A549 (cell line): ENCODE results near the gene ADCY3. TPM values are rescaled to one million over a fixed set of nuclear protein-coding genes. Genes with fewer than 3 reads are reported as not detected.

Source experiments
- ATAC-seq, 2 experiments: fragments of 200-7000 bp in 1 of 2; fragments of >200 bp in 1 of 2; cut with Nextera tagmentation in 1 of 2; cut with Tn5 transposase in 1 of 2; 3 replicates each; pipeline versions ENCODE4 v1.8.0 to v1.9.1; 2018 to 2020; ENCODE audit warnings: mild to moderate bottlenecking in 1 of 2, moderate library complexity in 1 of 2
- CTCF ChIA-PET: fragments of 300-600 bp; sonication (Branson Sonifier 250); formaldehyde crosslinking; extraction: SDS; loops from one replicate; lab custom pipeline; 2021; ENCODE audit warnings: antibody characterized with exemption, inconsistent platforms; lab: Yijun Ruan, JAX
- POLR2A ChIA-PET: fragments of 350-600 bp; formaldehyde crosslinking; extraction: SDS; loops from one replicate; lab custom pipeline; 2021; ENCODE audit warnings: antibody characterized with exemption, inconsistent platforms; lab: Yijun Ruan, JAX
- DNase-seq, 2 experiments: peaks; one replicate each; pipeline versions ENCODE4 v3.0.0 to v3.0.0-alpha.2; 2011 to 2016; ENCODE audit warnings: low read depth in 1 of 2, low spot score in 1 of 2
- FAIRE-seq: peaks from 2 replicates; lab custom pipeline; 2011; peaks lifted over from hg19 to GRCh38; lab: Jason Lieb, UNC
- H3K27ac ChIP-seq, 2 experiments: fragments of >200 bp; sonication (Bioruptor Twin); formaldehyde crosslinking; 3 replicates each; pipeline ENCODE4 v1.5.1; 2016 to 2017
- H3K4me1 ChIP-seq: fragments of >200 bp; sonication (Bioruptor Twin); formaldehyde crosslinking; 3 replicates; pipeline ENCODE4 v1.6.1; 2016
- H3K4me2 ChIP-seq: fragments of >200 bp; sonication (Bioruptor Twin); formaldehyde crosslinking; 3 replicates; pipeline ENCODE4 v1.6.1; 2016
- H3K4me3 ChIP-seq: fragments of >200 bp; sonication (Bioruptor Twin); formaldehyde crosslinking; 3 replicates; pipeline ENCODE4 v1.5.1; 2016
- H3K9me3 ChIP-seq: fragments of >200 bp; sonication (Bioruptor Twin); formaldehyde crosslinking; 3 replicates; pipeline ENCODE4 v1.6.1; 2016
- BHLHE40 ChIP-seq: IDR thresholded peaks from 2 replicates; pipeline ENCODE4 v1.6.1; 2012; ENCODE audit warnings: low read depth, low read length, inconsistent platforms
- CEBPB ChIP-seq, 2 experiments: fragments of >200 bp in 1 of 2; sonication (Bioruptor Twin) in 1 of 2; formaldehyde crosslinking in 1 of 2; IDR thresholded peaks; 2 replicates each; pipeline ENCODE4 v1.6.1; 2012 to 2016
- CHD2 ChIP-seq: fragments of 150-350 bp; IDR thresholded peaks from 2 replicates; pipeline ENCODE4 v1.6.1; 2014; ENCODE audit warnings: low read length; ENCODE audit not compliant: partially characterized antibody
- EHF ChIP-seq: fragments of 250-450 bp; sonication (Bioruptor Pico); IDR thresholded peaks from 2 replicates; pipeline ENCODE4 v1.5.0; 2020; ENCODE audit warnings: mild to moderate bottlenecking
- EHMT2 ChIP-seq: fragments of 200-600 bp; sonication (generic); IDR thresholded peaks from 2 replicates; pipeline ENCODE4 v1.6.1; 2016; ENCODE audit warnings: antibody characterized with exemption, low read depth, mild to moderate bottlenecking, moderate library complexity
- EP300 ChIP-seq, 2 experiments: fragments of >200 bp; sonication (Bioruptor Twin); formaldehyde crosslinking; IDR thresholded peaks; 2 replicates in 1 of 2; 3 replicates in 1 of 2; pipeline ENCODE4 v1.6.1; 2016 to 2017
- FOSB ChIP-seq: fragments of 250-450 bp; sonication (Bioruptor Pico); IDR thresholded peaks from 2 replicates; pipeline ENCODE4 v1.5.0; 2020; ENCODE audit warnings: mild to moderate bottlenecking, moderate library complexity
- FOSL2 ChIP-seq, 2 experiments: fragments of 450-650 bp in 1 of 2; fragments of >200 bp in 1 of 2; sonication (Bioruptor Twin) in 1 of 2; formaldehyde crosslinking; IDR thresholded peaks; 2 replicates each; pipeline versions ENCODE4 v1.5.0 to v1.6.1; 2016 to 2020; ENCODE audit warnings: mild to moderate bottlenecking in 1 of 2, moderate library complexity in 1 of 2
- HDAC2 ChIP-seq: fragments of 200-600 bp; sonication (generic); IDR thresholded peaks from 2 replicates; pipeline ENCODE4 v1.6.1; 2016
- HOXA7 ChIP-seq: fragments of 250-450 bp; sonication (Bioruptor Pico); IDR thresholded peaks from 2 replicates; pipeline ENCODE4 v1.5.0; 2020; ENCODE audit warnings: mild to moderate bottlenecking, moderate library complexity
- HOXB13 ChIP-seq: fragments of 250-450 bp; sonication (Bioruptor Pico); IDR thresholded peaks from 2 replicates; pipeline ENCODE4 v1.5.0; 2020; ENCODE audit warnings: low read depth, mild to moderate bottlenecking, moderate library complexity
- HOXB5 ChIP-seq: fragments of 250-450 bp; sonication (Bioruptor Pico); IDR thresholded peaks from 2 replicates; pipeline ENCODE4 v1.5.0; 2020; ENCODE audit warnings: mild to moderate bottlenecking, moderate library complexity
- KDM1A ChIP-seq: fragments of 200-600 bp; sonication (generic); IDR thresholded peaks from 2 replicates; pipeline ENCODE4 v1.6.1; 2016; ENCODE audit warnings: low read depth, mild to moderate bottlenecking
- MAFK ChIP-seq: fragments of 450-650 bp; IDR thresholded peaks from 2 replicates; pipeline ENCODE4 v1.6.1; 2014; ENCODE audit not compliant: partially characterized antibody
- POLR2A ChIP-seq: IDR thresholded peaks from 2 replicates; pipeline ENCODE4 v1.6.1; 2012; ENCODE audit warnings: mild to moderate bottlenecking, low read length
- RCOR1 ChIP-seq: fragments of 150-350 bp; IDR thresholded peaks from 2 replicates; pipeline ENCODE4 v1.6.1; 2014; ENCODE audit warnings: antibody characterized with exemption, low read length, low read depth
- SMC3 ChIP-seq: fragments of >200 bp; sonication (Bioruptor Twin); formaldehyde crosslinking; IDR thresholded peaks from 3 replicates; pipeline ENCODE4 v1.6.1; 2018; ENCODE audit warnings: inconsistent platforms
- ZC3H11A ChIP-seq: fragments of 450-650 bp; IDR thresholded peaks from 2 replicates; pipeline ENCODE4 v1.6.1; 2014; ENCODE audit warnings: antibody characterized with exemption, mild to moderate bottlenecking
- ZFP36 ChIP-seq: fragments of 450-650 bp; IDR thresholded peaks from 2 replicates; pipeline ENCODE4 v1.6.1; 2014; ENCODE audit warnings: borderline replicate concordance; ENCODE audit not compliant: partially characterized antibody
- WGBS: methylation state at CpG from one replicate; pipeline ENCODE4 v1.1.6; 2017; ENCODE audit errors: missing lambda C conversion rate; 5-methylcytosine and 5-hydroxymethylcytosine counted together
- polyA plus RNA-seq, 4 experiments: library from polyadenylated mRNA; depleted of rRNA in 3 of 4; stranded (reverse); fragments of >200 nt; fragmentation: RNase III in 1 of 4; extraction: RNeasy Plus Mini Kit Qiagen cat#74134 plus additional on column Dnase treatment in 1 of 4; gene quantifications; 2 replicates in 3 of 4; 3 replicates in 1 of 4; pipeline ENCODE4 v1.2.3, GENCODE V29; 2011 to 2017
- TF ChIP-seq, protein P1 (sequence below): fragments of 250-450 bp; sonication (Bioruptor Pico); IDR thresholded peaks from 2 replicates; pipeline ENCODE4 v1.5.0; 2020; ENCODE audit warnings: low read depth, mild to moderate bottlenecking, moderate library complexity
- TF ChIP-seq, protein P2 (sequence below): IDR thresholded peaks from 2 replicates; pipeline ENCODE4 v1.6.1; 2012
- TF ChIP-seq, protein P3 (sequence below): fragments of 250-450 bp; sonication (Bioruptor Pico); IDR thresholded peaks from 2 replicates; pipeline ENCODE4 v1.5.0; 2021; ENCODE audit warnings: mild to moderate bottlenecking, moderate library complexity, borderline replicate concordance

ADCY3 gene
- polyA plus RNA-seq, 2 of the 4 experiments (the other 2 are of a cell fraction): 37.4 to 65.4 TPM

DNA sequence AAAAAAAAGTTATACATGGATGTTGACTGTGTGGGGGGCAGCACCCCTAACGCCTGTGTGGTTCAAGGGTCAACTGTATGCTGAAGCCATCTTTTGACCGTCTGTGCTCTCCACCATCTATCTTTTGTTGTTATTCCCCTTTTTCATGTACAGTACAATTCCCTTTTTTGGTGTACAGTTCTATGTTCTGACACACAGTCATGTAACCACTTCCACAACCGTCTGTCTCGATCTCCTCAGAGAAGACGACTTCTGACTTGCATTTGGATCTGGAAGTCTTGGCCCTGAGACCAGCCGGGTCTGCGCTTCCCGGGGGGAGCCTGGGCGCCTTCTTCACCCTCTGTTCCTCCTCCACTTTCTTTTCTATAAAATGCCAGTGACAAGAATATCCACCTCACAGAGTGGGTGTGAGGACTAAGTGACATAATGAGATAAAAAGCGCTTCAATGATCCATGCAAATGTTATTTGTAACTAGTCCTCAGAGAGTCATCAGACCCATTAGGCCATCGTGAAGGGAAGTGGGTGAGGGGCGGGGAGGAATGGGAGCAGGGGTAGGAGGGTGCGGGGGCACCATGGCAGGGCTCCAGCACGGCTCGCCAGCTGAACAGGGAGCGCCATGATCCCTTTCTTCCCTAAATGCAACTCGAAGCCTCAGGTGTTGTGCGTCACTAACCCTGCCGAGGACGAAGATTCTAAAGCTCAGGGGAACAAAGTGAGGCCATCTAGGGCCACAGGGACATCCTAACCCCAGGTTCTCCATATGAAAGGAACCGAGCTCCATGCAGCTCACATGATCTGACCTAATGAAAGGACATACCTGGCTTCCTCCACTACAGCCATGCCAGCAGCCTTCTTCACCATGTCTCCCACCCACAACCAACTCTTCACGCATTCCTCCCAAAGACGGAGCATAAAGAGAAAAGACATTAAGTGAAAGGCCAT, 16.6 kb downstream of the ADCY3 start:
- no peak overlapping the region for H3K4me2 ChIP-seq
- ChIA-PET CTCF (interaction anchor here (0.7 kb wide), 1 partner anchor 136 kb away, joined by 3 read pairs; no protein-coding TSS in a partner anchor), POLR2A (no interaction called here)
- WGBS: 92% methylated on average over 23 of the region's 23 CpGs
- FAIRE-seq (no peak), DNase-seq (no peak), ATAC-seq (no peak)
- TF ChIP-seq, protein P1, sequence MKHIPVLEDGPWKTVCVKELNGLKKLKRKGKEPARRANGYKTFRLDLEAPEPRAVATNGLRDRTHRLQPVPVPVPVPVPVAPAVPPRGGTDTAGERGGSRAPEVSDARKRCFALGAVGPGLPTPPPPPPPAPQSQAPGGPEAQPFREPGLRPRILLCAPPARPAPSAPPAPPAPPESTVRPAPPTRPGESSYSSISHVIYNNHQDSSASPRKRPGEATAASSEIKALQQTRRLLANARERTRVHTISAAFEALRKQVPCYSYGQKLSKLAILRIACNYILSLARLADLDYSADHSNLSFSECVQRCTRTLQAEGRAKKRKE: no peak
- no peak for TF ChIP-seq EP300 (IDR thresholded peaks at IDR 0.05)
- no peak for TF ChIP-seq HDAC2
- TF ChIP-seq MAFK: no peak
- no peak for TF ChIP-seq FOSL2 (IDR thresholded peaks at IDR 0.05)
- no peak for TF ChIP-seq FOSL2 (CRISPR knock-in tag; IDR thresholded peaks at IDR 0.05)
- TF ChIP-seq, protein P2, sequence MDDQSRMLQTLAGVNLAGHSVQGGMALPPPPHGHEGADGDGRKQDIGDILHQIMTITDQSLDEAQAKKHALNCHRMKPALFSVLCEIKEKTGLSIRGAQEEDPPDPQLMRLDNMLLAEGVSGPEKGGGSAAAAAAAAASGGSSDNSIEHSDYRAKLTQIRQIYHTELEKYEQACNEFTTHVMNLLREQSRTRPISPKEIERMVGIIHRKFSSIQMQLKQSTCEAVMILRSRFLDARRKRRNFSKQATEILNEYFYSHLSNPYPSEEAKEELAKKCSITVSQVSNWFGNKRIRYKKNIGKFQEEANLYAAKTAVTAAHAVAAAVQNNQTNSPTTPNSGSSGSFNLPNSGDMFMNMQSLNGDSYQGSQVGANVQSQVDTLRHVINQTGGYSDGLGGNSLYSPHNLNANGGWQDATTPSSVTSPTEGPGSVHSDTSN: no peak
- no peak for TF ChIP-seq ZC3H11A
- TF ChIP-seq HOXA7: no peak
- TF ChIP-seq, protein P3, sequence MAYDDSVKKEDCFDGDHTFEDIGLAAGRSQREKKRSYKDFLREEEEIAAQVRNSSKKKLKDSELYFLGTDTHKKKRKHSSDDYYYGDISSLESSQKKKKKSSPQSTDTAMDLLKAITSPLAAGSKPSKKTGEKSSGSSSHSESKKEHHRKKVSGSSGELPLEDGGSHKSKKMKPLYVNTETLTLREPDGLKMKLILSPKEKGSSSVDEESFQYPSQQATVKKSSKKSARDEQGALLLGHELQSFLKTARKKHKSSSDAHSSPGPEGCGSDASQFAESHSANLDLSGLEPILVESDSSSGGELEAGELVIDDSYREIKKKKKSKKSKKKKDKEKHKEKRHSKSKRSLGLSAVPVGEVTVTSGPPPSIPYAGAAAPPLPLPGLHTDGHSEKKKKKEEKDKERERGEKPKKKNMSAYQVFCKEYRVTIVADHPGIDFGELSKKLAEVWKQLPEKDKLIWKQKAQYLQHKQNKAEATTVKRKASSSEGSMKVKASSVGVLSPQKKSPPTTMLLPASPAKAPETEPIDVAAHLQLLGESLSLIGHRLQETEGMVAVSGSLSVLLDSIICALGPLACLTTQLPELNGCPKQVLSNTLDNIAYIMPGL (CRISPR knock-in tag): no peak
- TF ChIP-seq CEBPB (IDR thresholded peaks at IDR 0.05): no peak
- TF ChIP-seq KDM1A: no peak
- H3K9me3 ChIP-seq: no peaks in the 10 kb centered on the region
- H3K4me1 ChIP-seq: no peaks in the 10 kb centered on the region
- H3K4me3 ChIP-seq: no peak overlapping the region
- no peak overlapping the region for H3K27ac ChIP-seq

DNA sequence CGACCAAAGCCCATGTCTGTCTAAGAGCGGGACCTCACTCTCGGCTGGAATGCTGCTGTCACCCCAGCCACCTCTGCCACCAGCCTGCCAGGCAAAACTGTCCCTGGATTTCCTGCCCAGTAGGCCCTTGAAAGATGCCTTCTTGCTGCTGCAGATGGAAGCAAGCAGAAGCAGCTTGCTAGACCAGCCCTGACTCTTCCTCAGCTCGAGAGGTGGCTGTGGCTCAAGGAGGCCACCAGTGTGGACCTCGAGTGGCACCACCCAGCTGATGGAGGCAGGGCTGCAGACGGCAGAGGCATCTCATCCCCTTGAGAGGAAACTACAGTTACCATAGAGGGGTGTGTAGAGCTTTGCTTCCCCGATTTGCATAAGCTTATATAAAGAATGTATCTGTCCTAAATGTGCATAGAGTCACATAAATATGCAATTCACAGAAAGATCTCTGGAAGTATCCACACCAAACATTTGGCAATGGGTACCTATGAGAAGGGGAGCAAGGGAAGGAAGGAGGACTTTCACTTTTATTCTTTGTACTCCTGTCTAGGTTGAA, 20.6 kb downstream of the ADCY3 start:
- no peak for DNase-seq
- H3K27ac ChIP-seq: no peak overlapping the region
- POLR2A ChIA-PET: no interaction called here
- TF ChIP-seq EHF (CRISPR knock-in tag): no peak
- TF ChIP-seq, all 56 proteins: peak for 0
- H3K9me3 ChIP-seq: peaks cover 34% of the 10 kb centered on the region
- no peak for ATAC-seq
- no peak overlapping the region for H3K4me2 ChIP-seq
- H3K4me1 ChIP-seq: no peaks in the 10 kb centered on the region
- no peak overlapping the region for H3K4me3 ChIP-seq
- no peak for FAIRE-seq
- WGBS: 90% methylated on average over 7 of the region's 7 CpGs
- CTCF ChIA-PET: interaction anchor here (1.1 kb wide), 1 partner anchor 9 kb away, joined by 3 read pairs; no protein-coding TSS in a partner anchor

- peaks cover 43% of the 10 kb centered on the region for H3K9me3 ChIP-seq
- no peak overlapping the region for H3K4me3 ChIP-seq
- FAIRE-seq (no peak), DNase-seq (no peak), ATAC-seq (no peak)
- ChIA-PET CTCF (interaction anchor here (1.1 kb wide), 1 partner anchor 10 kb away, joined by 3 read pairs; no protein-coding TSS in a partner anchor), POLR2A (no interaction called here)
- WGBS: 93% methylated on average over 30 of the region's 30 CpGs
- H3K4me2 ChIP-seq: no peak overlapping the region
- no peaks in the 10 kb centered on the region for H3K4me1 ChIP-seq
- H3K27ac ChIP-seq: no peak overlapping the region
- TF ChIP-seq CHD2 (no peak), ZFP36 (no peak), RCOR1 (no peak), HOXB13 (CRISPR knock-in tag) (no peak), BHLHE40 (no peak), HOXB5 (no peak), EHMT2 (no peak), FOSB (no peak), KDM1A (no peak), SMC3 (no peak), POLR2A (no peak)
- TF ChIP-seq, protein P3 (CRISPR knock-in tag): no peak
- TF ChIP-seq, protein P1: no peak
Measured at GRCh38 chr2:24898122-24899109, 21.6 kb downstream of the ADCY3 start.
